ENCODE results near the gene OR2D2. TPM values are rescaled to one million over a fixed set of nuclear protein-coding genes. Genes with fewer than 3 reads are reported as not detected.
"Not testable (repeated sequence)": the region's sequence is repeated elsewhere in the genome, so short reads cannot be mapped to it uniquely, and the experiment has no call there.

The OR2D2 gene
- total RNA-seq, 8 experiments from 2014 or later: 0.11 to 1.6 (median 0.88) TPM; not detected in 2

DNA sequence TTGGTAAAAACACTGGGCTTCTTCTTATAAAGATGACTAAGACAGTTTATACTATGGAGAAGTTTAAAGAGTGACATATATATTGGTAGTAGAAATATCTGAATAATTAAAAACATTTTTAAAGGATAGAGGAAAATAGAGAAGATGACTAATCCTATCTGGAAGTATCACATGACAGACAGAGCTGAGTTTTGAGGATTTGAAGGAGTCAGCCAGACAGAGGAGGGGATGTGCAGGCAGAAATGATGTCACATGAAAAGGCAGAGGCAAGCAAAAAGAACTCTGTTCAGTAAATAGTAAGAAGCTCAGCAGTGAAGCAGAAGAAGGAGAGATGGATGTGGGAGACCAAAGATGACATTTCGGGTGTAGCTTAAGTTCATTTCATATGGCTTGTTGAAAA, 27.9 kb downstream of the OR2D2 start:
- Histone ChIP-seq H3K4me1 (replicated peaks in 1 of 2) (no peaks in the 10 kb centered on the region), H3K27ac (no peak overlapping the region), H3K4me3 (no peak overlapping the region)
- peak in 7 of 8 experiments; percentile 56 to 85 (median 78) for ATAC-seq (replicated peaks in 6 of 8)
- 44 to 100% (median 88%) methylated on average over 1 of the region's 1 CpG; no CpG with 5 or more reads in 1 of the 10 experiments for WGBS, 10 experiments
- in situ Hi-C loops (cut with MboI; ENCODE audit: low pct_unique_long_range_greater_than_20kb in 2 of 9, low sequenced_read_pairs in 9 of 9, unreplicated experiment in 9 of 9): no loop called here

DNA sequence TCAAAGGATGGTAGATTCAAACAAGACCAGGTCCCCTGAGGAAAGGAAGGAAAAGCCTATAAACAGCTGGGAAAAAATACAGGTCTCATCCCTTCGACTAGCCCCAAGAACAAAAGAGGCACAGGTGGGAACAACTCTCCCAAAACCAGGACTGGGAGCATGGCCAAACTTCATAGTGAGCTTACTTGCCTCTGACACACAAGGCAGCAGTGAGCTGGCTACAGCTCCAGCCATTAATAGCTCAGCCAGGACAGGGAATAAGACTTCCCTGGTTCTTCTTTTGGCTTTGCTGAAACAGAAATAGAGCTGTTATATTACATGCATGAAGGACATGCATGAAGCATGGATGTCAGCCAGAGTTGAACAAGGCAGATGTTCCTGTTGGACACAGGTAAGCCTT, 29.3 kb downstream of the OR2D2 start, which contains the start of gene OR10A2:
TSS of gene OR10A2 (plus strand) at position 97 of the 400 bp plus-strand sequence. CDS start 6,698 bp downstream, outside the sequence.
- ATAC-seq (replicated peaks in 6 of 8): peak in 1 of 8 experiments; percentile 43
- in situ Hi-C loops (cut with MboI; ENCODE audit: low pct_unique_long_range_greater_than_20kb in 2 of 9, low sequenced_read_pairs in 9 of 9, unreplicated experiment in 9 of 9): no loop called here
- 0 to 100% (median 0%) methylated on average over 1 of the region's 1 CpG; no CpG with 5 or more reads in 5 of the 10 experiments for WGBS, 10 experiments
- Histone ChIP-seq H3K27ac (no peak within 1 kb of the TSS), H3K4me3 (no peak within 1 kb of the TSS), H3K4me1 (replicated peaks in 1 of 2) (no peaks in the 10 kb centered on the region)

DNA sequence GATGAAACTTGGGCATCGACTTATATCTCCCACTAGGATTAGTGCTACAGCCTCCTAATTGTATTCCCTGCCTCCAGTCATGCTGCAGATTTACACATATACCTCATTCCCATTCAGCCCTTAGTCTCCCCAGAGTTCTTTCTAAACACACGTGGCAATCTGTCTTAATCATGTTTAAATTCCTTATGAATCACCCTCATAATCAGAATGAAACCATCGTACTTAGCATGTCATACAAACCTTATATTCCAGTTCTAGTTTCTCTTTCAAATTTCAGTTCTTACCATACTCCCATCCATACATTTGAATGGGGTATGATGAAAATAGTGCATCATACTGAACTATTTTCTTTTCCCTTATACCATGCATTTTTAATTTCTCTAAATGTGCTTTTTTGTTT, 35.4 kb downstream of the OR2D2 start:
- ATAC-seq (replicated peaks in 6 of 8): peak in 2 of 8 experiments; percentile 38 to 41
- Histone ChIP-seq H3K4me3 (no peak overlapping the region), H3K4me1 (replicated peaks in 1 of 2) (no peaks in the 10 kb centered on the region), H3K27ac (no peak overlapping the region)
- in situ Hi-C loops (cut with MboI; ENCODE audit: low pct_unique_long_range_greater_than_20kb in 2 of 9, low sequenced_read_pairs in 9 of 9, unreplicated experiment in 9 of 9): no loop called here
- 7 to 82% (median 47%) methylated on average over 1 to 3 of the region's 3 CpGs for WGBS, 10 experiments

DNA sequence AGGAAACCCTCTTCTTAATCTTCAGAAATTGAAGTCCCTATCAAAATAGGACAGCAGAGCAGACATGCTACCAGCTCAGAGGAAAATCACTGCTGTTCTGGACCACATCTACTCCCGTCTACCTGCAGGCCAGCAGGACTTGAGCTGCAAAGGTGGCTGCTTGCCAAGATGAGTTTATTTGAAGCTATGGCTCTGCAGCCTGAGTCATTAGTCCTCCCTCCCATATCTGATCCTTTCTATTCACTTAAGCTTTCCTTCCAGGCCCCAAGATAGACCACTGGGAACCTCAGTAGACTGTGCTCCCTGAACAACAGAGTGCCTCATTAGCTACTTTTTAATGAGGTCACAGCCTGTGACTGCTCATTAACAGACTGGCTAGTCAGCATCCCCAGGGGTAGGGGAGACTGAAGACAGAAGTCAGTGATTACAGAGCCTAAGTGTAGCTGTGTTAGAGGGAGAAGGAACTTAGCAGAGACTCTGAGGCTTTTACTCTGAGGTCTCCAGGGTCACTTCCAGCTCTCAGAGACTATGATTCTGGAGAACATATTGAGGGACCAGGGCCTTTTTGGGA, 36.2 kb downstream of the OR2D2 start:
- WGBS, 10 experiments: 70% methylated on average over 1 of the region's 1 CpG; no CpG with 5 or more reads in 9 of the 10 experiments
- in situ Hi-C loops (cut with MboI; ENCODE audit: low pct_unique_long_range_greater_than_20kb in 2 of 9, low sequenced_read_pairs in 9 of 9, unreplicated experiment in 9 of 9): no loop called here
- no peak overlapping the region for H3K27ac ChIP-seq
- H3K4me1 ChIP-seq (replicated peaks in 1 of 2): no peaks in the 10 kb centered on the region
- ATAC-seq (replicated peaks in 6 of 8): peak in 2 of 8 experiments; percentile 81 to 91
- H3K4me3 ChIP-seq: no peak overlapping the region

DNA sequence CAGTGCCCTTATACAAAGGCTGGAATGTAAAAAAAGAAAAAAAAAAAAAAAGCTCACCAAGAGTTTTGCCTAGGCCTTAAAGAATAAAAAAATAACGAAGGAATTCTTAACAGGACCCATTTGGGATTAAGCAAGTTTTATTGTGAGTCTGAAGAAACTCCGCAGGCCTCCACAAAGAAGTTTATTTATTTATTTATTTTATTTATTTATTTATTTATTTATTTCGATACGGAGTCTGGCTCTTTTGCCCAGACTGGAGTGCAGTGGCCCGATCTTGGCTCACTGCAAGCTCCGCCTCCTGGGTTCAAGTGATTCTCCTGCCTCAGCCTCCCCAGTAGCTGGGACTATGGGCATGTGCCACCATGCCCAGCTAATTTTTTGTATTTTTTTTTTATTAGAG, 37.5 kb downstream of the OR2D2 start:
- in situ Hi-C loops (cut with MboI; ENCODE audit: low pct_unique_long_range_greater_than_20kb in 2 of 9, low sequenced_read_pairs in 9 of 9, unreplicated experiment in 9 of 9): not testable (repeated sequence)

DNA sequence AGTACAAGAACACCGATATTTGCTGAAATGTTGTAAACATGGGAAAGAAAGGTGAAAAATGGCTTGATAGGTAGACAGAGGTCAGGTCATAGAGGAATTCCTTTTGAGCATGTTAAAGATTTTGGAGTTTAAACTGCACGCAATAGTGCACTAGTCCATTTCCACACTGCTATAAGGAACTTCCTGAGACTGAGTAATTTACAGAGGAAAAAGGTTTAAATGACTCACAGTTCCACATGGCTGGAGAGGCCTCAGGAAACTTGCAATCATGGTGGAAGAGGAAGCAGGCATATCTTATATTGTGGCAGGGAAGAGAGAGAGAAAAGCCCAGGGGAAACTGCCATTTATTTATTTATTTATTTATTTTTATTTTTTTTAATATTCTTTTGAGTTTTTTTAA, 41.8 kb downstream of the OR2D2 start:
- Histone ChIP-seq H3K27ac (no peak overlapping the region), H3K4me3 (no peak overlapping the region), H3K4me1 (replicated peaks in 1 of 2) (no peaks in the 10 kb centered on the region)
- 31 to 100% (median 88%) methylated on average over 1 to 2 of the region's 2 CpGs for WGBS, 10 experiments
- ATAC-seq (replicated peaks in 6 of 8): no peak
- in situ Hi-C loops (cut with MboI; ENCODE audit: low pct_unique_long_range_greater_than_20kb in 2 of 9, low sequenced_read_pairs in 9 of 9, unreplicated experiment in 9 of 9): no loop called here

More for the DNA sequence above, 37.5 kb downstream of the OR2D2 start:
- not testable (repeated sequence) for H3K4me3 ChIP-seq; H3K4me1 ChIP-seq (replicated peaks in 1 of 2); H3K27ac ChIP-seq; ATAC-seq (replicated peaks in 6 of 8)
- 50 to 97% (median 87%) methylated on average over 2 to 6 of the region's 6 CpGs; no CpG with 5 or more reads in 1 of the 10 experiments for WGBS, 10 experiments

DNA sequence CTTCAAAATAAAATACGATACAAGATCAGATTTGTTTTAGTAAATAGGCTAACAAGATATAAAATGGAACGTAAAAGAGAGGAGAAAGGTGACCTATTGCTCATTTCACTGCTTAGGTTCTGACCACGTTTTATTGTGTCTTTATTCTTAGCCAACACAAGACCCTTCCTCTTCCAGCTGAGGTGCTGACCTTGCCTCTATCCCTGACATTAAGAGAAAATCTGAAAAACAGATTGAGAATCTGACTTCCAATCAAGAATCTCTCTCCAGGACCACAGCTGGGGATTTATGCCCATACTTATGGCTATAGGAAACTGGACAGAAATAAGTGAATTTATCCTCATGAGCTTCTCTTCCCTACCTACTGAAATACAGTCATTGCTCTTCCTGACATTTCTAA, 46.9 kb downstream of the OR2D2 start, which contains the start of gene OR10A5:
TSS of gene OR10A5 (plus strand) at position 301 of the 400 bp plus-strand sequence. CDS start at position 301, 0 bp downstream.
- no peak for ATAC-seq (replicated peaks in 6 of 8)
- in situ Hi-C loops (cut with MboI; ENCODE audit: low pct_unique_long_range_greater_than_20kb in 2 of 9, low sequenced_read_pairs in 9 of 9, unreplicated experiment in 9 of 9): loop anchor here in 1 of 9 experiments (25.0 kb wide), 1 partner anchor 108 kb away; no protein-coding TSS in a partner anchor
- whole genome bisulfite sequencing, 10 experiments: 10 to 89% (median 61%) methylated on average over 2 to 3 of the region's 3 CpGs; no CpG with 5 or more reads in 1 of the 10 experiments

DNA sequence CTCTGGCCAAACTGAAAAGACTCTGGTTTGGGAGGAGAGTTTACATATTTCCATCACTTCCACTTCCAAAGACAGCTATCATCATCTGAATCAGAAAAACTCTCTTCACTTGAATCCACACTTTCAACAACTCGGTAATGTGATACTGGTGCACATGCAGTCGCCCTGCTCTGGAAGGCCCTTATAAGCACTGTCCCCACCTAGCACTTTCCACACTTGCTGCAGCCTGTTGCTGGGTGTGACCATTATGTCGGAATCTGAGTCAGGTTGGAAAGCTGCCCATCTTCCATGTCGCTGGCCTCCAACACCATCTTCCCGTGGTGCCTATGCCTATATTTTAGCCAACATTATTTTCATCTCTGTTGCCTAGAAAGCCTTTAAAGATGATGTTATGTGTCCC, 47.9 kb downstream of the OR2D2 start:
- H3K4me1 ChIP-seq (replicated peaks in 1 of 2): no peaks in the 10 kb centered on the region
- H3K27ac ChIP-seq: no peak overlapping the region
- peak in 3 of 8 experiments; percentile 44 to 100 (median 100) for ATAC-seq (replicated peaks in 6 of 8)
- in situ Hi-C loops (cut with MboI; ENCODE audit: low pct_unique_long_range_greater_than_20kb in 2 of 9, low sequenced_read_pairs in 9 of 9, unreplicated experiment in 9 of 9): loop anchor here in 1 of 9 experiments (25.0 kb wide), 1 partner anchor 107 kb away; no protein-coding TSS in a partner anchor
- 13 to 100% (median 92%) methylated on average over 1 to 5 of the region's 5 CpGs; no CpG with 5 or more reads in 1 of the 10 experiments for WGBS, 10 experiments
- H3K4me3 ChIP-seq: no peak overlapping the region

More for the DNA sequence above, 46.9 kb downstream of the OR2D2 start, which contains the start of gene OR10A5:
- Histone ChIP-seq H3K4me3 (no peak within 1 kb of the TSS), H3K27ac (no peak within 1 kb of the TSS), H3K4me1 (replicated peaks in 1 of 2) (no peaks in the 10 kb centered on the region)

DNA sequence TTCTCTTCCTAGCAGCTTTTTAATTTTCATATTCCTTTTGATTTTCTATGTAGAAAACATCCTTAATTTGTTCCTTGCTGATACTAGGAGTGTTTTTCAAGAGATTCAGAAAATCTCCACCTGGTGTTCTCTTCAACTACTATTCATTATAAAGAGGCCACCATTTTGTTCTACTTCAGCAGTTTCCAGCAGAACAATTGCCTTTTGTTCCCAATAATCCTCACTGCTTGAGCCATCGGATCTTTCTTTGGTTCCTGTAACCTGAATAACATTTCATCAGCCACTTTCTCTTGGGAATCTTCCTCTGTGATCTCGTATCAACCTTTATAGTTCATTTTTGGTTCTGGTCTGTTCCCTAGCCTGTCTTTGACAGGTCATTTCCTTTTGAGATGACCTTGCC, 48.6 kb downstream of the OR2D2 start:
- Histone ChIP-seq H3K27ac (no peak overlapping the region), H3K4me3 (no peak overlapping the region), H3K4me1 (replicated peaks in 1 of 2) (no peaks in the 10 kb centered on the region)
- no peak for ATAC-seq (replicated peaks in 6 of 8)
- in situ Hi-C loops (cut with MboI; ENCODE audit: low pct_unique_long_range_greater_than_20kb in 2 of 9, low sequenced_read_pairs in 9 of 9, unreplicated experiment in 9 of 9): loop anchor here in 1 of 9 experiments (25.0 kb wide), 1 partner anchor 106 kb away; no protein-coding TSS in a partner anchor
- 15 to 88% (median 49%) methylated on average over 1 to 2 of the region's 2 CpGs for WGBS, 10 experiments

DNA sequence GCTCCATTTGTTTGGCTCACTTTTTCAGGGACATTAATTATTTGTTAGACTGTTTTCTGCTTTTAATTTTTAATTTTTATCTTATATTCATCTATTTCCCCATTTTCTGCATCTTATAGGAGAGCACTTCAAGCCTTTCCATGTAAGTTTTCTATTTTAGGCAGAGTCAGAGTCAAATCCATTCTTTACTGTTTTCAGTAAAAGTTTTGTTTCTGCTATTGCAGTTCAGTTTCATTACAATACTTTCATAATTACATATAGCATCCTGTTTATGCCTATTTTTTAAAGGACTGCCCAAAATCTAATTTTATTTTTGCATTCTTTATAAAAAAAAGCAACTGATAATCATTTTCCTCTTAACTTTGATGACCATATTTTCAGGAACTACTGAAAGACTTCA, 50.6 kb downstream of the OR2D2 start:
- Histone ChIP-seq H3K27ac (no peak overlapping the region), H3K4me1 (replicated peaks in 1 of 2) (no peaks in the 10 kb centered on the region), H3K4me3 (no peak overlapping the region)
- no peak for ATAC-seq (replicated peaks in 6 of 8)
- in situ Hi-C loops (cut with MboI; ENCODE audit: low pct_unique_long_range_greater_than_20kb in 2 of 9, low sequenced_read_pairs in 9 of 9, unreplicated experiment in 9 of 9): loop anchor here in 1 of 9 experiments (25.0 kb wide), 1 partner anchor 104 kb away; no protein-coding TSS in a partner anchor

Other genes starting within 250 kb of the OR2D2 start
- gene DCHS1, start 236.7 kb downstream of the OR2D2 start, total RNA-seq: 10 to 100 TPM in 5 of 8 experiments, 1 to 10 TPM in 3; 3.9 to 45.4 (median 24.3) TPM
- 100 to 1,000 TPM in 1 of 8 experiments, 10 to 100 TPM in 7; 39.8 to 118 (median 56.9) TPM for gene MRPL17, start 209.2 kb downstream of the OR2D2 start, total RNA-seq
- 1 to 10 TPM in 1 of 8 experiments, under 1 TPM in 7; 0.05 to 1.3 (median 0.35) TPM for gene OR2AG2, start 120.5 kb downstream of the OR2D2 start, total RNA-seq
- 1 to 10 TPM in 1 of 8 experiments, under 1 TPM in 7; 0.05 to 1.7 (median 0.28) TPM for gene OR2AG1, start 109.5 kb downstream of the OR2D2 start, total RNA-seq
- gene OR6A2, start 92.8 kb downstream of the OR2D2 start, total RNA-seq: 1 to 10 TPM in 1 of 8 experiments, under 1 TPM in 7; 0.08 to 1.3 (median 0.28) TPM
- 1 to 10 TPM in 2 of 8 experiments, under 1 TPM in 3, not detected in 3; 0.16 to 1.8 (median 0.76) TPM for gene OR10A5, start 46.8 kb downstream of the OR2D2 start, total RNA-seq
- gene OR10A2, start 29.4 kb downstream of the OR2D2 start, total RNA-seq: 1 to 10 TPM in 1 of 8 experiments, under 1 TPM in 6, not detected in 1; 0.05 to 1.3 (median 0.50) TPM
- 1 to 10 TPM in 1 of 8 experiments, under 1 TPM in 4, not detected in 3; 0.22 to 1.6 (median 0.81) TPM for gene OR10A4, start 15.9 kb downstream of the OR2D2 start, total RNA-seq
- gene OR2D3, start 28.5 kb upstream of the OR2D2 start, total RNA-seq: 1 to 10 TPM in 2 of 8 experiments, under 1 TPM in 2, not detected in 4; 0.52 to 3.0 (median 1.1) TPM
- gene ZNF215, start 33.9 kb upstream of the OR2D2 start, total RNA-seq: 10 to 100 TPM in 1 of 8 experiments, 1 to 10 TPM in 7; 2.5 to 12.3 (median 3.2) TPM
- gene ZNF214, start 127.8 kb upstream of the OR2D2 start, total RNA-seq: 1 to 10 TPM; 2.1 to 9.8 (median 7.8) TPM
- under 1 TPM; 0.10 to 0.90 (median 0.38) TPM for gene NLRP14, start 128.0 kb upstream of the OR2D2 start, total RNA-seq
- gene RBMXL2, start 196.5 kb upstream of the OR2D2 start, total RNA-seq: under 1 TPM in 3 of 8 experiments, not detected in 5; 0.05 to 0.38 (median 0.18) TPM